Natural killer cell treated with Interleukin-12 subunit alpha and Interleukin-12 subunit beta and Interleukin-15 and Interleukin-18, amount 100 ng/mL, for 72 hours (primary cell): ENCODE results near the gene PNLDC1. TPM values are rescaled to one million over a fixed set of nuclear protein-coding genes. Genes with fewer than 3 reads are reported as not detected.

ENCODE experiments used
- ATAC-seq, 2 donors: fragments of 150-1000 bp; cut with Tn5 transposase in 1 of 2; sonication (Bioruptor Pico), chemical (Tn5 transposase) in 1 of 2; 2 replicates each; pipeline ENCODE4 v1.10.0; 2021
- DNase-seq: peaks from one replicate; pipeline ENCODE4 v3.0.0; 2022; ENCODE audit warnings: low spot score
- H3K27ac Mint-ChIP-seq, 2 donors: 1 replicate in 1 of 2; 2 replicates in 1 of 2; pipeline ENCODE4 v1.8.0; 2022; ENCODE audit warnings: mixed read lengths in 2 of 2, mild to moderate bottlenecking in 1 of 2, moderate library complexity in 1 of 2
- H3K27me3 Mint-ChIP-seq, 2 donors: 1 replicate in 1 of 2; 2 replicates in 1 of 2; pipeline ENCODE4 v1.8.0; 2022; ENCODE audit warnings: mixed read lengths in 2 of 2
- H3K36me3 Mint-ChIP-seq: one replicate; pipeline ENCODE4 v1.8.0; 2022; ENCODE audit warnings: mixed read lengths
- H3K4me1 Mint-ChIP-seq, 2 donors: 1 replicate in 1 of 2; 2 replicates in 1 of 2; pipeline ENCODE4 v1.8.0; 2022; ENCODE audit warnings: low read depth in 2 of 2, mixed read lengths in 2 of 2, mild to moderate bottlenecking in 1 of 2
- H3K4me3 Mint-ChIP-seq: one replicate; pipeline ENCODE4 v1.8.0; 2022; ENCODE audit warnings: mixed read lengths
- H3K9me3 Mint-ChIP-seq: 2 replicates; pipeline ENCODE4 v1.8.0; 2022; ENCODE audit warnings: mixed read lengths
- total RNA-seq, 2 donors: library from RNA; stranded (reverse); gene quantifications; one replicate each; pipeline ENCODE4 v1.2.3, GENCODE V29; 2022

The PNLDC1 gene
- 1 to 10 TPM in 1 of 2 donors, under 1 TPM in 1; 0.24 to 1.1 TPM for total RNA-seq

GRCh38 chr6:159800141-159800865 lies at the start of gene PNLDC1:
TSS of gene PNLDC1 (plus strand) at chr6:159800276. CDS start at chr6:159800308, 32 bp downstream.
- Mint-ChIP-seq H3K4me1 (peaks cover 4 to 10% of the 10 kb centered on the region in 2 donors), H3K27me3 (no peaks in the 10 kb centered on the region), H3K4me3 (no peak within 1 kb of the TSS), H3K36me3 (peaks cover 18% of the 10 kb centered on the region), H3K9me3 (no peaks in the 10 kb centered on the region), H3K27ac (peak within 1 kb of the TSS in 1 of 2 donors; percentile 22)
- no peak for DNase-seq
- no peak for ATAC-seq

GRCh38 chr6:159751448-159751847 lies 48.6 kb upstream of the PNLDC1 start:
- no peaks in the 10 kb centered on the region for H3K4me1 Mint-ChIP-seq
- H3K36me3 Mint-ChIP-seq: peaks cover 34% of the 10 kb centered on the region
- ATAC-seq: no peak

GRCh38 chr6:159753081-159753872 lies 46.8 kb upstream of the PNLDC1 start:
- Mint-ChIP-seq H3K4me1 (peaks cover 2 to 3% of the 10 kb centered on the region in 2 donors), H3K27ac (peak overlapping the region in 1 of 2 donors; percentile 42), H3K9me3 (no peaks in the 10 kb centered on the region), H3K36me3 (peaks cover 31% of the 10 kb centered on the region), H3K4me3 (no peak overlapping the region), H3K27me3 (no peaks in the 10 kb centered on the region)
- no peak for DNase-seq
- no peak for ATAC-seq

More at GRCh38 chr6:159751448-159751847, 48.6 kb upstream of the PNLDC1 start:
- no peak for DNase-seq
- Mint-ChIP-seq H3K27ac (no peak overlapping the region), H3K9me3 (no peaks in the 10 kb centered on the region), H3K27me3 (no peaks in the 10 kb centered on the region), H3K4me3 (no peak overlapping the region)

- Mint-ChIP-seq H3K4me3 (no peak overlapping the region), H3K27ac (peak overlapping the region in 1 of 2 donors; percentile 42), H3K27me3 (no peaks in the 10 kb centered on the region), H3K9me3 (no peaks in the 10 kb centered on the region), H3K4me1 (peaks cover 7% of the 10 kb centered on the region in 2 donors), H3K36me3 (peaks cover 29% of the 10 kb centered on the region)
- DNase-seq (no peak), ATAC-seq (no peak)
These were observed 45.7 kb upstream of the PNLDC1 start for GRCh38 chr6:159754401-159754800.

- Mint-ChIP-seq H3K36me3 (peaks cover 30% of the 10 kb centered on the region), H3K27me3 (no peaks in the 10 kb centered on the region), H3K4me1 (peaks cover 12 to 13% of the 10 kb centered on the region in 2 donors), H3K4me3 (no peak overlapping the region), H3K27ac (peak overlapping the region in 1 of 2 donors; percentile 32), H3K9me3 (no peaks in the 10 kb centered on the region)
- no peak for DNase-seq
- ATAC-seq: no peak
These were observed 44.8 kb upstream of the PNLDC1 start for GRCh38 chr6:159754959-159755914.

- Mint-ChIP-seq H3K27me3 (no peaks in the 10 kb centered on the region), H3K27ac (no peak overlapping the region), H3K9me3 (no peaks in the 10 kb centered on the region), H3K4me3 (no peak overlapping the region), H3K4me1 (peaks cover 23 to 25% of the 10 kb centered on the region in 2 donors), H3K36me3 (peaks cover 30% of the 10 kb centered on the region)
- DNase-seq: no peak
- no peak for ATAC-seq
These were observed 43.6 kb upstream of the PNLDC1 start for GRCh38 chr6:159756508-159756907.

- H3K4me1 Mint-ChIP-seq: peaks cover 32% of the 10 kb centered on the region in 2 donors
- ATAC-seq (no peak), DNase-seq (no peak)
- H3K9me3 Mint-ChIP-seq: no peaks in the 10 kb centered on the region
- no peaks in the 10 kb centered on the region for H3K27me3 Mint-ChIP-seq
- H3K4me3 Mint-ChIP-seq: no peak overlapping the region
- H3K36me3 Mint-ChIP-seq: peaks cover 30% of the 10 kb centered on the region
- H3K27ac Mint-ChIP-seq: peak overlapping the region; percentile 29 to 62
These were observed 41.8 kb upstream of the PNLDC1 start for GRCh38 chr6:159758031-159759001.

GRCh38 chr6:159759645-159760044 lies 40.4 kb upstream of the PNLDC1 start:
- DNase-seq: no peak
- Mint-ChIP-seq H3K27me3 (no peaks in the 10 kb centered on the region), H3K27ac (peak overlapping the region; percentile 53 to 89), H3K36me3 (peaks cover 28% of the 10 kb centered on the region), H3K4me3 (peak overlapping the region; percentile 48), H3K9me3 (no peaks in the 10 kb centered on the region), H3K4me1 (peaks cover 32% of the 10 kb centered on the region in 2 donors)
- no peak for ATAC-seq

- ATAC-seq (no peak), DNase-seq (no peak)
- peak overlapping the region; percentile 90 for H3K4me3 Mint-ChIP-seq
- no peaks in the 10 kb centered on the region for H3K9me3 Mint-ChIP-seq
- H3K27ac Mint-ChIP-seq: peak overlapping the region; percentile 53 to 89
- H3K36me3 Mint-ChIP-seq: peaks cover 23% of the 10 kb centered on the region
- peaks cover 32% of the 10 kb centered on the region in 2 donors for H3K4me1 Mint-ChIP-seq
- no peaks in the 10 kb centered on the region for H3K27me3 Mint-ChIP-seq
These were observed 39.4 kb upstream of the PNLDC1 start for GRCh38 chr6:159760602-159761057.

- DNase-seq: no peak
- Mint-ChIP-seq H3K9me3 (no peaks in the 10 kb centered on the region), H3K27ac (peak overlapping the region; percentile 53 to 89), H3K4me3 (peak overlapping the region; percentile 90), H3K36me3 (peaks cover 20% of the 10 kb centered on the region), H3K27me3 (no peaks in the 10 kb centered on the region), H3K4me1 (peaks cover 32% of the 10 kb centered on the region in 2 donors)
- peak in 1 of 2 donors; percentile 2 for ATAC-seq
These were observed 38.8 kb upstream of the PNLDC1 start for GRCh38 chr6:159761129-159761872.

GRCh38 chr6:159761873-159762680 lies 38.0 kb upstream of the PNLDC1 start, which contains the start of gene ACAT2:
TSS of gene ACAT2 (plus strand) at chr6:159762045. CDS start at chr6:159762088, 43 bp downstream.
- no peaks in the 10 kb centered on the region for H3K9me3 Mint-ChIP-seq
- H3K4me3 Mint-ChIP-seq: peak within 1 kb of the TSS; percentile 90
- H3K27me3 Mint-ChIP-seq: no peaks in the 10 kb centered on the region
- peak; percentile 98 for ATAC-seq
- DNase-seq: peak; percentile 97
- H3K4me1 Mint-ChIP-seq: peaks cover 32% of the 10 kb centered on the region in 2 donors
- peak within 1 kb of the TSS; percentile 53 to 89 for H3K27ac Mint-ChIP-seq
- H3K36me3 Mint-ChIP-seq: peaks cover 20% of the 10 kb centered on the region
